ENCODE measurements around the gene MICU1. TPM values are rescaled to one million over a fixed set of nuclear protein-coding genes. Genes with fewer than 3 reads are reported as not detected.
"Not testable (repeated sequence)": the region's sequence is repeated elsewhere in the genome, so short reads cannot be mapped to it uniquely, and the experiment has no call there.

MICU1 gene
- polyA plus RNA-seq, 1 experiment: 40.4 TPM

GRCh38 chr10:72654720-72655119, 28.8 kb upstream of the MICU1 start:
- no peak for DNase-seq (ENCODE audit: low read depth)
- Histone ChIP-seq H3K36me3 (ENCODE audit: control insufficient read depth, insufficient read depth, low read length) (no peaks in the 10 kb centered on the region), H3K27me3 (ENCODE audit: control insufficient read depth, insufficient read depth, low read length) (no peaks in the 10 kb centered on the region), H3K4me3 (ENCODE audit: low read depth, low read length) (no peak overlapping the region)
- POLR2A ChIA-PET: no interaction called here
- CTCF ChIA-PET: no interaction called here
- TF ChIP-seq CTCF (IDR thresholded peaks at IDR 0.05; ENCODE audit: insufficient read depth, low read depth, low read length): no peak

- POLR2A ChIA-PET: no interaction called here
Measured at GRCh38 chr10:72653383-72654096, 27.7 kb upstream of the MICU1 start.

GRCh38 chr10:72649291-72649690, 23.4 kb upstream of the MICU1 start:
- Histone ChIP-seq H3K27me3 (ENCODE audit: control insufficient read depth, insufficient read depth, low read length) (no peaks in the 10 kb centered on the region), H3K36me3 (ENCODE audit: control insufficient read depth, insufficient read depth, low read length) (no peaks in the 10 kb centered on the region), H3K4me3 (ENCODE audit: low read depth, low read length) (no peak overlapping the region)
- ChIA-PET CTCF (interaction anchor here (0.9 kb wide), 1 partner anchor 16 kb away, joined by 4 read pairs; no protein-coding TSS in a partner anchor), POLR2A (interaction anchor here (0.5 kb wide), 1 partner anchor 27 kb away, joined by 11 read pairs; no protein-coding TSS in a partner anchor)
- no peak for TF ChIP-seq CTCF (IDR thresholded peaks at IDR 0.05; ENCODE audit: insufficient read depth, low read depth, low read length)
- no peak for DNase-seq (ENCODE audit: low read depth)

More at GRCh38 chr10:72653383-72654096, 27.7 kb upstream of the MICU1 start:
- TF ChIP-seq CTCF (IDR thresholded peaks at IDR 0.05; ENCODE audit: insufficient read depth, low read depth, low read length): no peak
- Histone ChIP-seq H3K36me3 (ENCODE audit: control insufficient read depth, insufficient read depth, low read length) (no peaks in the 10 kb centered on the region), H3K4me3 (ENCODE audit: low read depth, low read length) (no peak overlapping the region), H3K27me3 (ENCODE audit: control insufficient read depth, insufficient read depth, low read length) (no peaks in the 10 kb centered on the region)
- no peak for DNase-seq (ENCODE audit: low read depth)
- CTCF ChIA-PET: interaction anchor here (0.7 kb wide), 1 partner anchor 119 kb away, joined by 3 read pairs; no protein-coding TSS in a partner anchor

- Histone ChIP-seq H3K36me3 (ENCODE audit: control insufficient read depth, insufficient read depth, low read length) (no peaks in the 10 kb centered on the region), H3K4me3 (ENCODE audit: low read depth, low read length) (no peak overlapping the region), H3K27me3 (ENCODE audit: control insufficient read depth, insufficient read depth, low read length) (no peaks in the 10 kb centered on the region)
- POLR2A ChIA-PET: no interaction called here
- TF ChIP-seq CTCF (IDR thresholded peaks at IDR 0.05; ENCODE audit: insufficient read depth, low read depth, low read length): no peak
- CTCF ChIA-PET: interaction anchor here (0.9 kb wide), 1 partner anchor 11 kb away, joined by 5 read pairs; no protein-coding TSS in a partner anchor
- DNase-seq (ENCODE audit: low read depth): no peak
Measured at GRCh38 chr10:72648301-72648700, 22.4 kb upstream of the MICU1 start.

- DNase-seq (ENCODE audit: low read depth); POLR2A ChIA-PET; CTCF ChIA-PET; H3K27me3 ChIP-seq (ENCODE audit: control insufficient read depth, insufficient read depth, low read length); H3K4me3 ChIP-seq (ENCODE audit: low read depth, low read length); H3K36me3 ChIP-seq (ENCODE audit: control insufficient read depth, insufficient read depth, low read length): not testable (repeated sequence)
Measured at GRCh38 chr10:72646971-72647370, 21.1 kb upstream of the MICU1 start.
